GM18873 (cell line): Measurements from ENCODE around the gene GAPT.
"Not testable (repeated sequence)": the region's sequence is repeated elsewhere in the genome, so short reads cannot be mapped to it uniquely, and the experiment has no call there.

Experiments
- ATAC-seq: cut with Tn5 transposase; IDR thresholded peaks from one replicate; pipeline ENCODE4 v1.9.1; 2021; ENCODE audit warnings: mild to moderate bottlenecking, moderate library complexity, moderate number of reproducible peaks; ENCODE audit not compliant: unreplicated experiment, low FRiP score

GAPT gene

DNA sequence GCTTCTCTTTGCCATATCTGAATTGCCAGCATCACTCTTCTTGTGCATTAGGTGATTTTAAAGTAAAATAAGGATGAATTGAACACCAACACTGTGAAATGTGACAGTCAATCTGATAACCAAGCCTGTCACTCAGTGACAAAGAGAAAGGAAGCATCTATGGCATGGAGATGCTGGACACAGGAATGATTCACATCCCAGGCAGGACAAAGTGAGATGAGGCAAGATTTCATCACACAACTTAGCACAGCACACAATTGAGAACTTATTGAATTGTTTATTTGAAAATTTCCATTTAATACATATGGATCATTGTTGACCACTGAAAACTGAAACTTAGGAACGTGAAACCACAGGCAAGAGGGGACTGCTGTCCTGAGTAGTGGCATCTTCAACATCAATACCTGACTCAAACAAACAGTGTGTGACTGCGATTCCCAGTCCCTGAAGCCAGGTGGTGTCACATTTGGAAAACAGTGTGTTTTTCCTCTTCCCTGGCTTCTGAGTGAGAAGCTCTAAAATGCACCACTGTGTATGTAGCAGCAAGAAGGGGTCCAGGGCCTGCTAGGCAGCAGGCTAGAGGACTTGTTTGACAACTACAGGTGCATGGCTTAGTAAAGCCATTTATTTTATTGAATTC lies 10.7 kb downstream of the GAPT start:
- no peak for ATAC-seq

DNA sequence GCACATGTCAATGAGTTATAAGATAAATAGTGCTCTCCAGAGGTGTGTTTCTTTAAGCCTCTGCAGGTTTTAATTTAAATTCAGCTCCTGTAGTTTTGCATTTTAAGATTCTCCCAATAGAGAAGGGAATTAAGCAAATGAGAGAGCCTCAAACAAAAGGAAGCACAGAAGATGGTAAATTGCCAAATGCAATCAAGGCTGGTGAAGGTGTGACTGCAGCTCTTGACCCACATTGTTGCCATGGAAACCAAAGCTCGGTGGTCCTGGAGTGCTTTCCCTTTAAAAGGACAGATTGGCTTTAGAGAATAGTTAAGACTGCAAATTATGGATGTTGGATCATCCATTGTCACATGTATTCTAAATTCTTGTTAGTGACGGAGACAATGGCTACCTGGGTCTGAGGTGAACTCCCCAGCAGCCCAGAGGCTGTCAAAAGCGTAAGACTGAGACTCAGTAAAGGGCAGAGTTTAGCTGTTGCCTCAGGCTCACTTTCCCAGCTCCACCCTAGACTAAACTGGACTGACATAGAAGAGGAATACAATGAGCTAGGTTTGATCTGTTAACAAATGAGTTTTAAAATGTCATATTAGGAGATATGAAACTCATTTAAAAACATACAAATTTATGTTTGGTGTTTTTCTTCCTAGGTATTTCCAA lies 12.3 kb downstream of the GAPT start:
- ATAC-seq = no peak

DNA sequence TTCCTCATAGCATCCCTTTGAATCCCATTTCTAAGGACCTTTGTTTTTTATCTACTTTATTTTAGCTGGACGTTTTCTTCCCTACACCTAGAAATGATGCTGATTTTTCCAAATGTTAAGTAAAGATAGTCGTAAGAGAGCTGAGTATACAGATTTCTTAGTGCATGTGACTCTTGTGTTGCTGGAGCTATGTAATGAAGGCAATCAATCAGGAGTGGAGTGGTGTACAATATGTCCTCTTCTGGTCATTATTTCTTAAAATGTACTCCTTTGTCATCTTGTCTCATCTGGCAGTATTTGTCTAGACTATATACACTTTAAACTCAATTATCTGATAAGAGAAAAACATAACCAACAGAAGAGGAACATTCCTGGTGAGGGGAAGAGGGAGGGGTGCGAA lies 13.5 kb downstream of the GAPT start:
- ATAC-seq = no peak

DNA sequence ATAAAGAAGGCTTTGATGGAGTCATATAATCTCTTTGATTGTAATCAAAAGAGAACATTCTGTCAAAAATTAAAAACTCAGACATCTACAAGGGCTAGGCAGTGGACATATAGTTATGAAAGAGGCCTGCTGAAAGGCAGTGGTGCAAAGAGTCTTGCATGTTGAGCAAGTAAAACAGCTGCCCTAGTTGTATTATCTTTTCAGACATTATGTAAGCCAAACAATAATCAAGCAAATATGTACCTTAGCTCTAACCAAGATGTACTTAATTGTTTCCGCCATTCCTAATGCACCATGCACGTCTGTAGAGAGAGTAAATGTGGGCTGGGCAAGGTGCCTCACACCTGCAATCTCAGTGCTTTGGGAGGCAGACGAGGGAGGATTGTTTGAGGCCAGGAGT lies 14.3 kb downstream of the GAPT start:
- ATAC-seq = no peak

DNA sequence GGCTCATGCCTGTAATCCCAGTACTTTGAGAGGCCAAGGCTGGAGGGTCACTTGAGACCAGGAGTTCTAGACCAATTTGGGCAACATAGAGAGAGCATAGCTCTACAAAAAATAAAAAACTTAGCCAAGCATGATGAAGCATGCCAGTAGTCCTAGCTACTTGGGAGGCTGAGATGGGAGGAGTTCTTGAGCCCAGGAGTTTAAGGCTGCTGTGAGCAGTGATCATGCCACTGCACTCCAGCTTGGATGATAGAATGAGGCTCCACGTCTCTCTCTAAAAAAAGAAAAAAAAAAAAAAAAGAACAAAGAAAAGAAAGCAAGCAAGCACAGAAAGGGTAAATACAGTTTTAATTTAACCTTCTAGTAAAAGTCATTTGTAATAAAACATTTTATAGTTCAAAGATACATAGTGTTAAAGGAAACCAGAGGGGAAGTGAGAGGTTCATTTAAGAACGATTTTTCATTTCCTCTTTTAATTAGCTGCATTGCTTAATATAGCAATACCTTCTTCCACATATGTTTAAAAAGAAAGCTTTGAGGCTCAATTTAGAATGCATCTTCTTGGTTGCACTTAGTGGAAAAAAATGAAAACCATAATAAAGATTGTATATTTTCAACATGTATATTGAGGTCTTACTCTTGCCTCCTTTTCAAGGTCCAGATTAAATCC lies 14.9 kb downstream of the GAPT start:
- no peak for ATAC-seq

DNA sequence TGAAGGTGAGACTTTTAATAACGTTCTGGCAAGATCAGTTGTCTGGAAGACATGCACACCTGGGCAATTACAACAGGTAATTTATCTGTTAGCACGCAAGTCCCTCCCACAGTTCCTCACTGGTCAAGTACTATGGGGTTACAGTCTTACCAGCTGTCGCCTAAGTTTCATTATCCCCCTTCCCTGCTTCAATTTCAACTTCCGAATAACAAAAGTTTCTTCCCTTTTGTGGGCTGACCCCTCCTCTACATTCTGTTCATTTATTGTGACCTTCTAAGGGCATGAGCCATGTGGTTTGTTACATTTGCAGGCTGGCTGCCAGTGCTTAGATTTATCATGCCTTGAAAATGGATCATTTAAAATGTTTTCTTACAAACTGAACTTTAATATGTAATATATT lies 16.5 kb downstream of the GAPT start:
- no peak for ATAC-seq

DNA sequence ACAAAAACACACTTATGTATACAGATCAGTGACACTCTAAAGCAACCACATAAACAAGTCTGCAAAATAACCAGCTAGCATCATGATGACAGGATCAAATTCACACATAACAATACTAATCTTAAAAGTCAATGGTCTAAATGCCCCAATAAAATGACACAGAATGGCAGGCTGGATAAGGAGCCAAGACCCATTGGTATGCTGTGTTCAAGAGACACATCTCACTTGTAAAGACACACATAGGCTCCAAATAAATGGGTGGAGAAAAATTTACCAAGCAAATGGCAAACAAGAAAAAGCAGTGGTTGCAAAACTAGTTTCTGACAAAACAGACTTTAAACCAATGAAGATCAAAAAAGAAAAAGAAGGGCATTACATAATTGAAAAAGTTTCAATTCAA lies 26.0 kb downstream of the GAPT start:
- no peak for ATAC-seq

DNA sequence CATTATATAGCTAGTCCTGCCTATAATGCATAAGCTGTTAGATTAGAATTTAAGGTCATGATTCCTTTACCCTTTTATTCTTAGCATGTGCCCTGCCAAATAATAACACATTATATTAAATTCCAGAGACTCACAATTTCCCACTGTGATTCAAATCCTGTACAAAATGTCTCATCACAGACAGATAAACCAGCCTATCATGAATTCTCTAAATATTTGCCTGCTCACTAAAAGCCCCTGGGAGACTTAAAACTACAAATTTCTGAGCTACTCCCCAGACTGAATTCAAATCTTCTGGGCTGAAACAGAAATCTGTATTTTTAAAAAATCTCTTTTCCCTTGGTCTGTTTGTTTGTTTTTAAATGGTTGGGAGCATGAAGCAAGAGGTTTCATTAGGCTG lies 32.7 kb downstream of the GAPT start:
- ATAC-seq = no peak

DNA sequence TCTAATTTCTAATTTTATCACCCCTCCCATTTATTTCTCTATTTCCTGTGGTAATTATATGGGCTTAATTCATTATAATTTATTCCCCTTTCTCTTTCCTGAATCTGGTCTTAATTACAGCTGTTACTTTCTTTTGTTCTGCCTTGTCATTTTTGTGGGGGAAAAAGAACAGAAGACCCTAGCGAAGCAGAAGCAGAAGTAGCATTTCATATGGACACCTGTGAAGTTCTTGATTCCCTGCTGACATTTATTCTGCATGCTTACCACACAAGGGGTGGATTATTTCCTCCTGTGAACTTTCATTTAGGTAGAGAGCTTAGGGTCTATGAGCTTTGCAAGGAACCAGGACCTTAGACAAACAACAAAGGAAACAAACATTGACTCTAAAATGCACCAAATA lies 33.3 kb downstream of the GAPT start:
- ATAC-seq = no peak

DNA sequence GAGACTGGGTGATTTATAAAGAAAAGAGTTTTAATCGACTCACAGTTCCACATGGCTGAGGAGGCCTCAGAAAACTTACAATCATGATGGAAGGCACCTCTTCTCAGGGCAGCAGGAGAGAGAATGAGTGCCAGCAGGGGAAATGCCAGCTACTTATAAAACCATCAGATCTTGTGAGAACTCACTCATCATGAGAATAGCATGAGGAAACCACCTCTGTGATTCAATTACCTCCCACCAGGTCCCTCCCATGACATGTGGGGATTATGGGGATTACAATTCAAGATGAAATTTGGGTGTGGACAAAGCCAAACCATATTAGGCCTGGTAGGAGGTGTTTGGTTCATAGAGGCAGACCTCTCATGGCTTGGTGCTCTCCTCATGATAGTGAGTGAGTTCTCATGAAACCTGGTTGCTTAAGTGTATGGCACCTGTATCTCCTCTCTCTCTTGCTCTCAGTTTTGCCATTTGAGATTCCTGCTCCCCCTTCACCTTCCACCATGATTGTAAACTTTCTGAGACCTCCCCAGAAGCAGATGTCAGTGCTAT lies 39.8 kb downstream of the GAPT start:
- no peak for ATAC-seq

DNA sequence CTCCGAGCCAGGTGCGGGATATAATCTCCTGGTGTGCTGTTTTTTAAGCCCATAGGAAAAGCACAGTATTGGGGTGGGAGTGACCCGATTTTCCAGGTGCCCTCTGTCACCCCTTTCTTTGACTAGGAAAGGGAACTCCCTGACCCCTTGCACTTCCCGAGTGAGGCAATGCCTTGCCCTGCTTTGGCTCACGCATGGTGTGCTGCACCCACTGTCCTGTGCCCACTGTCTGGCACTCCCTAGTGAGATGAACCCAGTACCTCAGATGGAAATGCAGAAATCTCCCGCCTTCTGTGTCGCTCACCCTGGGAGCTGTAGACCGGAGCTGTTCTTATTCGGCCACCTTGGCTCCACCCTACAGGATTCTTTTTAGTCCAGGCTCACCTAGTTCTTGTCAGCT lies 50.7 kb downstream of the GAPT start:
- not testable (repeated sequence) for ATAC-seq

DNA sequence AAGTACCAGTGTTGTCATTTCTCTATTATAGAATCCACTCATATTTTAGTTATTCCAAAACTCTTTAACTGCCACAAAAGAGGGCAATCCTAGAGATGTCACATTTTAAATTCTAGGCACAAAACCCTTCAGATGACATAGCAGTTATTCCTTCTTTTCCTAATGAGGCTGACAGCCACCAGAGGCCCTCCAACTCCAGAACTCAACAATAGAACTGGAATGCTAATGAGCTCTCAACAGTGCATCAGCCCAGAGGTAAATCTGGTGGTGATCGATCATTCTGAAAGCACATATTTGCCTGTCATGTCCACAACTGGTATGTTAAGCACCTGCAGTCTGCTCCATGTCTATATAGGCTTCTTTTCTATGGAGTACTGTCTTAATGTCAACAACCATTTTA lies 51.5 kb downstream of the GAPT start:
- no peak for ATAC-seq

DNA sequence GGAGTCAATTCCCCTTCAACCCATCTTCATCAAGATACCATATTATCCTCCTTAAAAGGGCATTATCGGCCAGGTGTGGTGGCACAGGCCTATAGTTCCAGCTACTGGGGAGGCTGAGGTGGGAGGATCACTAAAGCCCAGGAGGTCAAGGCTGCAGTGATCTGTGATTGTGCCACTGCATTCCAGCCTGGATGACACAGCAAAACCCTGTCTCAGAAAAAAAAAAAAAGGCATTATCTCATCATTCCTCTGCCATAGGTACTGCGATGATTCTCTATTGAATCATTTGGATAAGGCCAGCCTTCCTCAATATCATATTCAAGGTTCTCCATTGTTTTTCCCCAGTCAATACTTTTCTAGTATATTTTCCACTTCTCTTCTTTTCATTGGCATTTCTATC lies 52.5 kb downstream of the GAPT start:
- ATAC-seq = no peak

DNA sequence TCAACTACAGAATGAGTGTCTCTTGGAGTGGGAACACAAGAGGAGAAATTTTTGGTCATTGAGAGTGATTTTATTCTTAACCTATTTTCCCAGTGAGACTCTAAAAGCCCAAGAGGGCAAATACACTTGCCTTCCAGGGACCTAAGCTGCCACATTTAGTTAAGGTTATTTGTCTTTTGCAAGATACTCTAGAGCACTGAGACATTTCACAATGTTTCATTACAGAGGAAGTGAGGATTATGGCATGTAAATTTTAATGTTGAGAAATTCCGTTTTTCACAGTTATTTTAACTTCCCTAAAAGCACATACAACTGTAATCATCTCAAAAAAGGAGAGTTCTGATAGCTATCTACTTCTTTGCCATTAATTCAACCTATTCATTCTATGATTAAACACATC lies 53.0 kb downstream of the GAPT start:
- no peak for ATAC-seq

DNA sequence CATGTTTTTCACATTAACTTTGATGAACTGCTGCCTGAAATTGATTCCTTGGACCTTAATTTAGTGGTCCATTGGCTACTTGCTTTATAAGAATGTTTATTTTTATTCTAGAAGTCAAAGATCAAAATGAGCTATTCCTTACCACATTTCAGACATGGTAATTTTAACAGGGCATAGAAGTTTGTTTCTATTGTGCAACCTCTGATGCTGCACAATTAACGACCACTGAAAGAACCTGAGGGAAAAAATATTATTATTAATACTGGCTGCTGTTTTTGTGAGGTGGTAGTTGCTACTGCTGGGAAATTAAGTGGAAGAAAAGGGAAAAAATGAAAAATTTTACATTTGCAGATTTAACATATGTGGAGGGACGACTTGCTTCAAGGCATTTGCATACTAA lies 53.7 kb downstream of the GAPT start:
- ATAC-seq = no peak

DNA sequence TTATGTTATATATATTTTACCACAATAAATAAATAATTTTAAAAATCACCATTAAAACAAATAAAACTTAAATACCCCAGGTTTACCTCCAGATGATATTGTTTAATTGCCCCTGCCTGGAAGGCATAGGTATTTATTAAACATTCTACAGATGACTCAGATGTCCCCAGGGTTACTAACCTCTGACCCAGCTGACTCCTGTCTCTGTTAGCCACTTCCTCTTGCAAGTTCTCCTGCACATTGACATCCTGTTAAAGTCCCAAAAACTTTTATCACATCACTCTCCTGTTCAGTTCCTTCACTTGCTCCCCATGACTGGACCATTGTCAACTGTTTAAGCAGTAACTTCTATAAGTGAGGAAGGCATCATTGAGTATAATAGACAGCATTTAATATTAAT lies 54.7 kb downstream of the GAPT start:
- ATAC-seq = peak; percentile 85
